ENCODE measurements around the gene ZNF205. TPM values are rescaled to one million over a fixed set of nuclear protein-coding genes. Genes with fewer than 3 reads are reported as not detected.
"Not testable (repeated sequence)": the region's sequence is repeated elsewhere in the genome, so short reads cannot be mapped to it uniquely, and the experiment has no call there.

ZNF205 gene
- total RNA-seq, 4 donors from 2014 or later = 11.6 to 25.8 (median 20.4) TPM

GRCh38 chr16:3066440-3066748 lies 46.0 kb upstream of the ZNF205 start:
- H3K9me3 ChIP-seq = no peaks in the 10 kb centered on the region
- no CpG with 5 or more reads among the region's 7 CpGs for WGBS, 2 donors (ENCODE audit: low coverage in 1 of 2)
- peaks cover 0 to 23% (median 0%) of the 10 kb centered on the region in 3 donors for H3K4me1 ChIP-seq
- peaks cover 7% of the 10 kb centered on the region for H3K27me3 ChIP-seq
- H3K4me3 ChIP-seq = peak overlapping the region in 1 of 2 donors; percentile 43
- no peak for ATAC-seq
- TF ChIP-seq POLR2AphosphoS5 (IDR thresholded peaks at IDR 0.05) (no peak), POLR2A (IDR thresholded peaks at IDR 0.05) (no peak), EP300 (IDR thresholded peaks at IDR 0.05) (no peak), CTCF (IDR thresholded peaks at IDR 0.05) (no peak)
- no peaks in the 10 kb centered on the region for H3K36me3 ChIP-seq
- H3K27ac ChIP-seq = peak overlapping the region in 3 of 4 donors; percentile 55 to 64 (median 62)

DNA sequence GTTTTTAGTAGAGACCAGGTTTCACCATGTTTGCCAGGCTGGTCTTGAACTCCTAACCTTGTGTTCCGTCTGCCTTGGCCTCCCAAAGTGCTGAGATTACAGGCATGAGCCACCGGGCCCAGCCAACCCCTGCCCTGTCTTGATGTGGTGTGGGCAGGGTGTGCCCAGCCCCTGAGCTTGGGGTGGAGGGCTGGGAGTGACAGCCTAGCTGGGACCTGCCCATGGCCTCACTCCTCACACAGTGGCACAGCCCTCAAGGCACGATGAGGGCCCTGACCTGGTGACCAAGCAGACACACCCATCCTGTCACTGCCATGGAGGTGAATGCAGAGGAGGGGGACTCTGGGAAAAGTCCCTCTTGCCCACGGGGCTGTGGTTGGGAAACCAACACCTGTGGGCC lies 43.9 kb upstream of the ZNF205 start:
- no peak for ATAC-seq
- no peaks in the 10 kb centered on the region for H3K9me3 ChIP-seq
- no peak overlapping the region for H3K4me3 ChIP-seq
- no peak overlapping the region for H3K27ac ChIP-seq
- TF ChIP-seq POLR2A (IDR thresholded peaks at IDR 0.05) (no peak), EP300 (IDR thresholded peaks at IDR 0.05) (no peak), POLR2AphosphoS5 (IDR thresholded peaks at IDR 0.05) (no peak), CTCF (IDR thresholded peaks at IDR 0.05) (no peak)
- peaks cover 0 to 23% (median 0%) of the 10 kb centered on the region in 3 donors for H3K4me1 ChIP-seq
- 40% methylated on average over 1 of the region's 4 CpGs; no CpG with 5 or more reads in 1 of the 2 donors for WGBS, 2 donors (ENCODE audit: low coverage in 1 of 2)
- H3K27me3 ChIP-seq = peaks cover 9% of the 10 kb centered on the region
- no peaks in the 10 kb centered on the region for H3K36me3 ChIP-seq

- not testable (repeated sequence) for H3K27ac ChIP-seq, H3K4me3 ChIP-seq, ATAC-seq, H3K9me3 ChIP-seq, H3K36me3 ChIP-seq
- 50 to 81% methylated on average over 1 to 5 of the region's 11 CpGs for WGBS, 2 donors (ENCODE audit: low coverage in 1 of 2)
- peaks cover 15% of the 10 kb centered on the region for H3K27me3 ChIP-seq
- peaks cover 0 to 23% (median 0%) of the 10 kb centered on the region in 3 donors for H3K4me1 ChIP-seq
These were observed 43.2 kb upstream of the ZNF205 start for GRCh38 chr16:3069146-3069545.

DNA sequence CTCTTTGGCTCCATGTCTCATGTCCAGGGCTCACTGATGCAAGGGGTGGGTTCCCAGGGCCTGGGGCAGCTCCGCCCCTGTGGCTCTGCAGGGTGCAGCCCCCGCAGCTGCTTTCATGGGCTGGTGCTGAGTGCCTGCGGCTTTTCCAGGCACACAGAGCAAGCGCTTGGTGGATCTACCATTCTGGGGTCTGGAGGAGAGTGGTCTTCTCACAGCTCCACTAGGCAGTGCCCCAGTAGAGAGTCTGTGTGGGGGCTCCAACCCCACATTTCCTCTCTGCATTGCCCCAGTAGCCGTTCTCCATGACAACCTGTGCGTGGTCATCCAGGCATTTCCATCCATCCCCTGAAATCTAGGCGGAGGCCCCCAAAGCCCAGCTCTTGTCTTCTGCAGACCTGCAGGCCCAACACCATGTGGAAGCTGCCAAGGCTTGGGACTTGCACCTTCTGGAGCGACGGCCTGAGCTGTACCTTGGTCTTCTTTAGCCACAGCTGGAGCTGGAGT lies 41.7 kb upstream of the ZNF205 start:
- H3K4me3 ChIP-seq = no peak overlapping the region
- peaks cover 0 to 10% (median 0%) of the 10 kb centered on the region in 3 donors for H3K4me1 ChIP-seq
- H3K27ac ChIP-seq = no peak overlapping the region
- no peak for ATAC-seq
- TF ChIP-seq POLR2A (IDR thresholded peaks at IDR 0.05) (no peak), CTCF (IDR thresholded peaks at IDR 0.05) (no peak), POLR2AphosphoS5 (IDR thresholded peaks at IDR 0.05) (no peak), EP300 (IDR thresholded peaks at IDR 0.05) (no peak)
- H3K9me3 ChIP-seq = no peaks in the 10 kb centered on the region
- peaks cover 9% of the 10 kb centered on the region for H3K27me3 ChIP-seq
- no peaks in the 10 kb centered on the region for H3K36me3 ChIP-seq
- 93% methylated on average over 4 of the region's 9 CpGs; no CpG with 5 or more reads in 1 of the 2 donors for WGBS, 2 donors (ENCODE audit: low coverage in 1 of 2)

DNA sequence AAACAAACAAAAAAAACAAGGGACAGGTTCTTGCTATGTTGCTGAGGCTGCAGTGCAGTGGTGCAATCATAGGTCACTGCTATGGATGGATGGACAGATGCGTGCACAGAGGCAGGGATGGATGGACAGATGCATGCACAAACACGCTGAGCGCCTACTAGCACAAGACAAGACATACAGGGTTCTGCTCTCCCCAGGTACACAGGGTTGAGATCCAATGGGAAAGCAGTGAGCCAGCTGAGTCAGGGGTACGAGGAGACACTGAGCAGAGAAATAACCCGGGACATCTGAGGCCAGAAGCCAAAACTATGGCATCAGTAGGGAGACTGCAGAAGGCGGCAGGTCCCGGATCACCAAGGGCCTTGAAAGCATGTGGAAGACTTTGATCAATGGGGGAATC lies 40.7 kb upstream of the ZNF205 start:
- no peak for TF ChIP-seq EP300 (IDR thresholded peaks at IDR 0.05)
- no peak for TF ChIP-seq CTCF (IDR thresholded peaks at IDR 0.05)
- no peak for TF ChIP-seq POLR2AphosphoS5 (IDR thresholded peaks at IDR 0.05)
- TF ChIP-seq POLR2A (IDR thresholded peaks at IDR 0.05) = no peak
- H3K4me3 ChIP-seq = no peak overlapping the region
- WGBS, 2 donors (ENCODE audit: low coverage in 1 of 2) = 68 to 92% methylated on average over 6 to 7 of the region's 7 CpGs
- peaks cover 9% of the 10 kb centered on the region for H3K27me3 ChIP-seq
- no peaks in the 10 kb centered on the region for H3K36me3 ChIP-seq
- no peak for ATAC-seq
- H3K27ac ChIP-seq = no peak overlapping the region
- no peaks in the 10 kb centered on the region for H3K9me3 ChIP-seq
- H3K4me1 ChIP-seq = no peaks in the 10 kb centered on the region

- not testable (repeated sequence) for ATAC-seq, H3K4me3 ChIP-seq, H3K27me3 ChIP-seq, H3K9me3 ChIP-seq, H3K27ac ChIP-seq, H3K36me3 ChIP-seq, H3K4me1 ChIP-seq
- no CpG with 5 or more reads among the region's 4 CpGs for WGBS, 2 donors (ENCODE audit: low coverage in 1 of 2)
These were observed 40.2 kb upstream of the ZNF205 start for GRCh38 chr16:3072148-3072547.

DNA sequence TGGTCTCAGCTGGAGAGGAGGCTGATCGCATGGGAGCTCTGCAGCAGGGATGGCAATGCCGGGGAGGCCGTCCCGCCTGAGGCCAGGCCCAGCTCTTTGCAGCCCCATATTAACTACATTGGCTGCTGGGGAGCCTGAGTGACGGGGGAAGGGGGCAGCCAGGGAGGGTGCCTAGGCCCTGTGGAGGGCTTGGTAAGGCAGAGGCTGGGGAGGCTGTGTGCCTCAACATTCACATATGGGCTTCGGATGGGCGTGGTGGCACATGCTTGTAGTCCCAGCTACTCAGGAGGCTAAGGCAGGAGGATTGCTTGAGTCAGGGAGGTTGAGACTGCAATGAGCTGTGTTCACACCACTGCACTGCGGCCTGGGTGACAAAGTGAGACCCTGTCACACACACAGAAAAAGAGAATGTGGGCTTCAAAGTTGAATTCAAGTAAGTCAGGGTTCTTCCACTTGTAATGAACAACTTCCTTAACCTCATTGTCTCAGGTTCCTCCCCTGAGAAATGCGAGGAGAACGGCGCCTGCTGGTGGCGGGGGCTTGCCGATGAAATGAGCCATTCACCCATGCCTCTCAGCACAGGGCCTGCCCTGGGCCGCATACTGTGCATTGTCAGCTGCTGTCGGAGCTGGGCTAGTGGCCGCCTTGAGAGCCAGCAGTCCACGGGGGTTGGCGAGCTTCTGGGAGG lies 39.7 kb upstream of the ZNF205 start:
- 60% methylated on average over 2 of the region's 18 CpGs; no CpG with 5 or more reads in 1 of the 2 donors for WGBS, 2 donors (ENCODE audit: low coverage in 1 of 2)
- not testable (repeated sequence) for H3K9me3 ChIP-seq, H3K36me3 ChIP-seq, H3K4me1 ChIP-seq, H3K4me3 ChIP-seq, H3K27ac ChIP-seq, ATAC-seq, H3K27me3 ChIP-seq
